GM12801 (cell line): ENCODE measurements around the gene CEACAM1.

Experiments used
- CTCF ChIP-seq: IDR thresholded peaks from one replicate; pipeline ENCODE4 v1.5.1; 2011; ENCODE audit warnings: control low read depth; ENCODE audit not compliant: insufficient read length; ENCODE audit errors: extremely low read depth

The CEACAM1 gene

GRCh38 chr19:42480335-42481095, 47.8 kb downstream of the CEACAM1 start:
- TF ChIP-seq CTCF, result no peak

GRCh38 chr19:42479736-42480135, 48.5 kb downstream of the CEACAM1 start:
- no peak for TF ChIP-seq CTCF

GRCh38 chr19:42478765-42479311, 49.4 kb downstream of the CEACAM1 start:
- TF ChIP-seq CTCF, result no peak

- TF ChIP-seq CTCF, result no peak
Observed at GRCh38 chr19:42477933-42478332, 50.3 kb downstream of the CEACAM1 start.

GRCh38 chr19:42477117-42477516, 51.2 kb downstream of the CEACAM1 start:
- TF ChIP-seq CTCF, result no peak

- TF ChIP-seq CTCF, result no peak
Observed at GRCh38 chr19:42475366-42475765, 52.9 kb downstream of the CEACAM1 start.

- no peak for TF ChIP-seq CTCF
Observed at GRCh38 chr19:42474743-42475142, 53.5 kb downstream of the CEACAM1 start.

- TF ChIP-seq CTCF, result no peak
Observed at GRCh38 chr19:42473686-42474085, 54.6 kb downstream of the CEACAM1 start.
